Stimulated activated CD4-positive, alpha-beta T cell treated with anti-CD3 and anti-CD28 coated beads, TNF-alpha, amount 100 ng/mL, for 48 hours (primary cell): ENCODE data around the gene BCKDHB.

Experiments
- DNase-seq, 3 donors: peaks; one replicate each; pipeline ENCODE4 v3.0.0-alpha.2; 2020; ENCODE audit warnings: low read depth in 3 of 3

Gene BCKDHB

GRCh38 chr6:80151635-80152034, 45.2 kb downstream of the BCKDHB start:
- DNase-seq, result no peak

- DNase-seq, result no peak
These were observed 47.7 kb downstream of the BCKDHB start for GRCh38 chr6:80154160-80154559.

GRCh38 chr6:80156221-80156620, 49.8 kb downstream of the BCKDHB start:
- no peak for DNase-seq

GRCh38 chr6:80158478-80158989, 52.1 kb downstream of the BCKDHB start:
- DNase-seq, result no peak

GRCh38 chr6:80161434-80161833, 55.0 kb downstream of the BCKDHB start:
- no peak for DNase-seq

- DNase-seq, result no peak
These were observed 57.3 kb downstream of the BCKDHB start for GRCh38 chr6:80163754-80164187.

- DNase-seq, result peak in 2 of 3 donors; percentile 13 to 15
These were observed 58.7 kb downstream of the BCKDHB start for GRCh38 chr6:80165143-80165542.

GRCh38 chr6:80165819-80166218, 59.3 kb downstream of the BCKDHB start:
- DNase-seq, result no peak

- no peak for DNase-seq
These were observed 64.0 kb downstream of the BCKDHB start for GRCh38 chr6:80170433-80170832.

GRCh38 chr6:80173411-80173810, 66.9 kb downstream of the BCKDHB start:
- no peak for DNase-seq

- no peak for DNase-seq
These were observed 68.6 kb downstream of the BCKDHB start for GRCh38 chr6:80174900-80175572.

GRCh38 chr6:80179695-80180094, 73.2 kb downstream of the BCKDHB start:
- DNase-seq, result no peak

GRCh38 chr6:80181352-80182081, 75.0 kb downstream of the BCKDHB start:
- no peak for DNase-seq

- DNase-seq, result no peak
These were observed 75.8 kb downstream of the BCKDHB start for GRCh38 chr6:80182308-80182707.

- no peak for DNase-seq
These were observed 76.7 kb downstream of the BCKDHB start for GRCh38 chr6:80183019-80183795.

- no peak for DNase-seq
These were observed 79.0 kb downstream of the BCKDHB start for GRCh38 chr6:80185492-80185891.

GRCh38 chr6:80186082-80186481, 79.6 kb downstream of the BCKDHB start:
- no peak for DNase-seq

- DNase-seq, result no peak
These were observed 90.4 kb downstream of the BCKDHB start for GRCh38 chr6:80196906-80197305.

- DNase-seq, result no peak
These were observed 91.0 kb downstream of the BCKDHB start for GRCh38 chr6:80197474-80197873.

GRCh38 chr6:80197986-80198385, 91.5 kb downstream of the BCKDHB start:
- DNase-seq, result no peak

- no peak for DNase-seq
These were observed 96.8 kb downstream of the BCKDHB start for GRCh38 chr6:80203283-80203682.

- no peak for DNase-seq
These were observed 98.9 kb downstream of the BCKDHB start for GRCh38 chr6:80205404-80205803.
